HepG2 (cell line): Measurements from ENCODE around the gene KCNQ1OT1. TPM values are rescaled to one million over a fixed set of nuclear protein-coding genes. Genes with fewer than 3 reads are reported as not detected.
A peak's percentile ranks its signal among the peaks of the same experiment; 100 is the strongest.

Experiments used
- ATAC-seq: fragments of 200-7000 bp; cut with Tn5 transposase; 3 replicates; pipeline ENCODE4 v1.9.1; 2020; ENCODE audit warnings: mild to moderate bottlenecking, moderate library complexity
- BruUV-seq: library from RNA; stranded (reverse); fragments of 400-500 nt; replicated peaks from 2 replicates; lab custom pipeline; 2021; lab: Mats Ljungman, UMichigan
- CTCF ChIA-PET: fragments of 300-600 bp; formaldehyde crosslinking; extraction: SDS; loops from one replicate; lab custom pipeline; 2021; ENCODE audit warnings: low total read pairs, inconsistent platforms, low intra/inter-chr PET ratio; lab: Yijun Ruan, JAX
- POLR2A ChIA-PET: fragments of 350-600 bp; sonication (Branson Sonifier 250); formaldehyde crosslinking; loops from one replicate; lab custom pipeline; 2020; ENCODE audit warnings: antibody characterized with exemption, inconsistent platforms; lab: Yijun Ruan, JAX
- DNase-seq: peaks from one replicate; pipeline ENCODE4 v3.0.0-alpha.2; 2015; ENCODE audit warnings: low spot score
- FAIRE-seq: peaks from 3 replicates; lab custom pipeline; 2011; peaks lifted over from hg19 to GRCh38; lab: Jason Lieb, UNC
- H2AFZ ChIP-seq: one replicate; pipeline ENCODE4 v1.6.1; 2011; ENCODE audit warnings: low read length, inconsistent platforms
- H3K27ac ChIP-seq: fragments of 300-600 bp; 3 replicates; pipeline ENCODE4 v1.8.0; 2011; ENCODE audit warnings: mixed run types, mild to moderate bottlenecking, mixed read lengths, low read length, inconsistent platforms; ENCODE audit not compliant: insufficient read depth; ENCODE audit errors: extremely low read length
- H3K27me3 ChIP-seq, 2 experiments: fragments of 200-600 bp in 1 of 2; 2 replicates in 1 of 2; 3 replicates in 1 of 2; pipeline versions ENCODE4 v1.6.0 to v1.8.0; 2011; ENCODE audit warnings: low read length in 2 of 2, mild to moderate bottlenecking in 2 of 2, moderate library complexity in 2 of 2, inconsistent platforms in 1 of 2; ENCODE audit not compliant: insufficient read depth in 2 of 2, control insufficient read depth in 1 of 2
- H3K36me3 ChIP-seq, 2 experiments: fragments of 200-600 bp in 1 of 2; replicated peaks in 1 of 2; 2 replicates in 1 of 2; 3 replicates in 1 of 2; pipeline versions ENCODE4 v1.5.1 to v1.8.0; 2011; ENCODE audit warnings: low read length in 2 of 2, inconsistent platforms in 1 of 2; ENCODE audit not compliant: insufficient read depth in 2 of 2, control insufficient read depth in 1 of 2
- H3K4me1 ChIP-seq: 2 replicates; pipeline ENCODE4 v1.5.1; 2012; ENCODE audit warnings: low read length, inconsistent platforms; ENCODE audit not compliant: insufficient read depth
- H3K4me2 ChIP-seq: 2 replicates; pipeline ENCODE4 v1.6.0; 2011; ENCODE audit warnings: low read depth, low read length, inconsistent platforms
- H3K4me3 ChIP-seq, 3 experiments: fragments of 200-600 bp in 1 of 3; sonication (generic), shearing (Covaris generic) in 1 of 3; replicated peaks in 1 of 3; 2 replicates each; pipeline ENCODE4 v1.5.1; 2011 to 2016; ENCODE audit warnings: low read length in 3 of 3, inconsistent platforms in 2 of 3, low read depth in 2 of 3, mild to moderate bottlenecking in 2 of 3, control low read depth in 1 of 3, mixed read lengths in 1 of 3; ENCODE audit not compliant: insufficient read depth in 1 of 3
- H3K79me2 ChIP-seq: one replicate; pipeline ENCODE4 v1.6.1; 2011; ENCODE audit warnings: low read length, inconsistent platforms; ENCODE audit not compliant: insufficient read depth
- H3K9ac ChIP-seq: 2 replicates; pipeline ENCODE4 v1.6.0; 2011; ENCODE audit warnings: mild to moderate bottlenecking, low read depth, low read length, inconsistent platforms; ENCODE audit not compliant: insufficient read depth
- H3K9me3 ChIP-seq: 2 replicates; pipeline ENCODE4 v1.5.1; 2012; ENCODE audit warnings: mild to moderate bottlenecking, low read length
- H4K20me1 ChIP-seq: 2 replicates; pipeline ENCODE4 v1.6.0; 2011; ENCODE audit warnings: inconsistent platforms, mild to moderate bottlenecking, low read length, moderate library complexity; ENCODE audit not compliant: insufficient read depth
- FOSL2 ChIP-seq: sonication (generic); formaldehyde crosslinking; IDR thresholded peaks from 2 replicates; pipeline ENCODE4 v1.4.0; 2020; ENCODE audit warnings: missing genetic modification reagents
- FOXA3 ChIP-seq: IDR thresholded peaks from 2 replicates; pipeline ENCODE4 v1.6.1; 2016; ENCODE audit warnings: missing genetic modification reagents, missing compliant biosample characterization
- FOXP1 ChIP-seq, 2 experiments: fragments of 450-650 bp in 1 of 2; IDR thresholded peaks; 2 replicates each; pipeline ENCODE4 v1.6.1; 2017 to 2018; ENCODE audit warnings: antibody characterized with exemption in 1 of 2
- GABPA ChIP-seq, 2 experiments: IDR thresholded peaks; 2 replicates each; pipeline ENCODE4 v1.6.1; 2011 to 2016; ENCODE audit warnings: low read depth in 2 of 2, low read length in 1 of 2, missing biosample characterization in 1 of 2, missing genetic modification characterization in 1 of 2
- NKX3-1 ChIP-seq: sonication (generic); formaldehyde crosslinking; IDR thresholded peaks from 2 replicates; pipeline ENCODE4 v1.5.0; 2020; ENCODE audit warnings: missing genetic modification reagents
- TCF7 ChIP-seq: sonication (generic); IDR thresholded peaks from 2 replicates; pipeline ENCODE4 v1.6.1; 2016; ENCODE audit warnings: antibody characterized with exemption, low read depth
- ZFP36L1 ChIP-seq: sonication (generic); formaldehyde crosslinking; IDR thresholded peaks from 2 replicates; pipeline ENCODE4 v1.8.0; 2022; ENCODE audit warnings: mild to moderate bottlenecking, missing genetic modification reagents, moderate library complexity
- ZNF362 ChIP-seq: sonication (generic); formaldehyde crosslinking; IDR thresholded peaks from 2 replicates; pipeline ENCODE4 v1.4.0; 2020; ENCODE audit warnings: missing genetic modification reagents, mild to moderate bottlenecking, borderline replicate concordance
- ZNF567 ChIP-seq: sonication (generic); formaldehyde crosslinking; IDR thresholded peaks from 2 replicates; pipeline ENCODE4 v1.8.1; 2023; ENCODE audit warnings: mild to moderate bottlenecking, missing genetic modification reagents, borderline replicate concordance
- ZNF883 ChIP-seq: sonication (generic); formaldehyde crosslinking; IDR thresholded peaks from 2 replicates; pipeline ENCODE4 v1.5.1; 2020; ENCODE audit warnings: mild to moderate bottlenecking, missing genetic modification reagents; ENCODE audit errors: not compliant biosample characterization
- WGBS: methylation state at CpG from one replicate; pipeline ENCODE4 v1.1.6; 2017; ENCODE audit warnings: low lambda C conversion rate; 5-methylcytosine and 5-hydroxymethylcytosine counted together
- in situ Hi-C: cut with HindIII; loops from 2 replicates; pipeline ENCODE4 v1.10.0; 2017; ENCODE audit warnings: low pct_unique_long_range_greater_than_20kb; ENCODE audit not compliant: extremely low pct_ligation_motif_present
- intact Hi-C: fragments of 100-400 bp; cut with micrococcal nuclease; formaldehyde crosslinking; loops from one replicate; pipeline ENCODE4 v1.10.0; 2022; ENCODE audit not compliant: unreplicated experiment
- polyA plus RNA-seq, 8 experiments: library from polyadenylated mRNA; depleted of rRNA in 3 of 8; stranded (reverse) in 7 of 8; unstranded in 1 of 8; fragments of >200 nt; fragmentation: Illumina TruSeq in 4 of 8; extraction: Trizol in 4 of 8; gene quantifications; 2 replicates each; pipeline versions ENCODE4 v1.2.1 to v1.2.3, GENCODE V29; 2011 to 2016; ENCODE audit warnings: low read depth in 4 of 8, missing spikeins in 1 of 8, mixed read lengths in 1 of 8; ENCODE audit not compliant: insufficient read depth in 1 of 8
- total RNA-seq, 5 experiments: library from RNA; depleted of rRNA; stranded (reverse); fragments of >200 nt; fragmentation: Illumina TruSeq; extraction: Trizol; gene quantifications; 2 replicates each; pipeline ENCODE4 v1.2.3, GENCODE V29; 2016; ENCODE audit warnings: low read depth in 1 of 5
- TF ChIP-seq, protein P1 (sequence below): sonication (generic); formaldehyde crosslinking; IDR thresholded peaks from 2 replicates; pipeline ENCODE4; 2020; ENCODE audit warnings: missing genetic modification reagents, mild to moderate bottlenecking, borderline replicate concordance
- TF ChIP-seq, protein P2 (sequence below): sonication (generic); formaldehyde crosslinking; IDR thresholded peaks from 2 replicates; pipeline ENCODE4 v1.4.0; 2020; ENCODE audit warnings: missing genetic modification reagents

Gene KCNQ1OT1
- total and polyA plus RNA-seq, 2 of the 13 experiments (the other 11 are each of a cell fraction or from before 2014, with no cell fraction given): 1.3 to 18.9 TPM

DNA sequence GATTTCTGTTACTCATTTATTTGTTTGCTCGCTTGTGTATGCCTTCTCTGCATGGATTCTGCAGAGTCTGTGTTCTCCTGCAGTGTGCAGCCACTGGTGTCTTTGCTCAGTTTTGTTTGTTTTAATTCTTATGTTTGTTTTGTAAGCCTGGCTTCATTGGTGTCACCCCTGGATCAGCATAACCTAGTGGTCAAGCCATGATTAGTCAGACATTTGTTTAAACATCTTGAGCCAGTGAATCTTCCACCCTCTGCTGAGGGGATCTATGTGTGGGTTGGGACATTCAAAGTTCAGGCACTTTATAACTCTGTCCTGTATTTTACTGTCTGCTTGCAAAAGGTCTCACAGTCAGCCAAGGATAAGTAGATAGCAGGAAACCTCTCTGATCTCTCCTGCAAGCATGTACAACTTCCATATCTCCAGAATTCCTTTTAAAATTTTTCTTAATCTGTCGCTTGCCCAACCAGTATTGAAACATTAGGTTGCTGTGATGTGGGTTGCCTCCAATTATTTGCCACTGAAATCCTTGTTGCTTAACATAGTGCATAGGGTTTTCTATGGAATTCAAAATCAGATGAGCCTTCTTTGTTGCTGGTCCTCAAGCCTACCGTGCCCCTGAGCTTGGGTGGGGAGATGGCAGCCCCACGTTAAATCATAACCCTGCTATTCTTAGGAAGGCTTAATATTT is 86.8 kb downstream of the KCNQ1OT1 start:
- Histone ChIP-seq H3K27me3 (no peaks in the 10 kb centered on the region; a peak in 1 of 5 replicates), H3K79me2 (no peaks in the 10 kb centered on the region), H3K9ac (no peak overlapping the region), H3K36me3 (no peaks in the 10 kb centered on the region), H2AFZ (no peak overlapping the region), H4K20me1 (no peaks in the 10 kb centered on the region), H3K4me2 (no peak overlapping the region), H3K4me3 (no peak overlapping the region), H3K4me1 (peaks cover 7% of the 10 kb centered on the region; the same call in 1 of the 2 replicates), H3K27ac (no peak overlapping the region), H3K9me3 (no peaks in the 10 kb centered on the region)
- intact Hi-C loops (no loop called here), in situ Hi-C loops (no loop called here)
- BruUV-seq: no TSS peak
- ATAC-seq (peak; percentile 89), FAIRE-seq (no peak), DNase-seq (peak; percentile 45)
- ChIA-PET CTCF (no interaction called here), POLR2A (no interaction called here)
- WGBS: 37% methylated on average over 4 of the region's 4 CpGs
- TF ChIP-seq NKX3-1 (no peak), ZNF567 (CRISPR knock-in tag) (no peak), ZNF883 (CRISPR knock-in tag) (no peak), FOSL2 (CRISPR knock-in tag) (peak; percentile 80), GABPA (IDR thresholded peaks at IDR 0.05; ENCODE audit: low read depth, low read length) (no peak), GABPA (CRISPR knock-in tag; IDR thresholded peaks at IDR 0.05; ENCODE audit: low read depth) (no peak), FOXA3 (CRISPR knock-in tag) (0 out of 2 replicates have a peak, but pooled peaks have one; percentile 28), ZFP36L1 (CRISPR knock-in tag) (no peak), FOXP1 (IDR thresholded peaks at IDR 0.05) (no peak), FOXP1 (CRISPR knock-in tag; IDR thresholded peaks at IDR 0.05) (0 out of 2 replicates have a peak, but pooled peaks have one; percentile 20), ZNF362 (no peak), TCF7 (no peak)
- TF ChIP-seq, protein P1, sequence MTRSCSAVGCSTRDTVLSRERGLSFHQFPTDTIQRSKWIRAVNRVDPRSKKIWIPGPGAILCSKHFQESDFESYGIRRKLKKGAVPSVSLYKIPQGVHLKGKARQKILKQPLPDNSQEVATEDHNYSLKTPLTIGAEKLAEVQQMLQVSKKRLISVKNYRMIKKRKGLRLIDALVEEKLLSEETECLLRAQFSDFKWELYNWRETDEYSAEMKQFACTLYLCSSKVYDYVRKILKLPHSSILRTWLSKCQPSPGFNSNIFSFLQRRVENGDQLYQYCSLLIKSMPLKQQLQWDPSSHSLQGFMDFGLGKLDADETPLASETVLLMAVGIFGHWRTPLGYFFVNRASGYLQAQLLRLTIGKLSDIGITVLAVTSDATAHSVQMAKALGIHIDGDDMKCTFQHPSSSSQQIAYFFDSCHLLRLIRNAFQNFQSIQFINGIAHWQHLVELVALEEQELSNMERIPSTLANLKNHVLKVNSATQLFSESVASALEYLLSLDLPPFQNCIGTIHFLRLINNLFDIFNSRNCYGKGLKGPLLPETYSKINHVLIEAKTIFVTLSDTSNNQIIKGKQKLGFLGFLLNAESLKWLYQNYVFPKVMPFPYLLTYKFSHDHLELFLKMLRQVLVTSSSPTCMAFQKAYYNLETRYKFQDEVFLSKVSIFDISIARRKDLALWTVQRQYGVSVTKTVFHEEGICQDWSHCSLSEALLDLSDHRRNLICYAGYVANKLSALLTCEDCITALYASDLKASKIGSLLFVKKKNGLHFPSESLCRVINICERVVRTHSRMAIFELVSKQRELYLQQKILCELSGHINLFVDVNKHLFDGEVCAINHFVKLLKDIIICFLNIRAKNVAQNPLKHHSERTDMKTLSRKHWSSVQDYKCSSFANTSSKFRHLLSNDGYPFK (CRISPR knock-in tag): no peak
- TF ChIP-seq, protein P2, sequence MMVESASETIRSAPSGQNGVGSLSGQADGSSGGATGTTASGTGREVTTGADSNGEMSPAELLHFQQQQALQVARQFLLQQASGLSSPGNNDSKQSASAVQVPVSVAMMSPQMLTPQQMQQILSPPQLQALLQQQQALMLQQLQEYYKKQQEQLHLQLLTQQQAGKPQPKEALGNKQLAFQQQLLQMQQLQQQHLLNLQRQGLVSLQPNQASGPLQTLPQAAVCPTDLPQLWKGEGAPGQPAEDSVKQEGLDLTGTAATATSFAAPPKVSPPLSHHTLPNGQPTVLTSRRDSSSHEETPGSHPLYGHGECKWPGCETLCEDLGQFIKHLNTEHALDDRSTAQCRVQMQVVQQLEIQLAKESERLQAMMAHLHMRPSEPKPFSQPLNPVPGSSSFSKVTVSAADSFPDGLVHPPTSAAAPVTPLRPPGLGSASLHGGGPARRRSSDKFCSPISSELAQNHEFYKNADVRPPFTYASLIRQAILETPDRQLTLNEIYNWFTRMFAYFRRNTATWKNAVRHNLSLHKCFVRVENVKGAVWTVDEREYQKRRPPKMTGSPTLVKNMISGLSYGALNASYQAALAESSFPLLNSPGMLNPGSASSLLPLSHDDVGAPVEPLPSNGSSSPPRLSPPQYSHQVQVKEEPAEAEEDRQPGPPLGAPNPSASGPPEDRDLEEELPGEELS: 0 out of 2 replicates have a peak, but pooled peaks have one; percentile 29
